Left renal cortex interstitium (tissue), 4 donors: Measurements from ENCODE around the gene NDUFV3. TPM values are rescaled to one million over a fixed set of nuclear protein-coding genes. Genes with fewer than 3 reads are reported as not detected.
"Not testable (repeated sequence)": the region's sequence is repeated elsewhere in the genome, so short reads cannot be mapped to it uniquely, and the experiment has no call there.

Experiments used
- DNase-seq, 4 donors: peaks; one replicate each; pipeline ENCODE4 v3.0.0-alpha.2; 2013; ENCODE audit warnings: low read depth in 4 of 4, low spot score in 2 of 4, missing footprints in 1 of 4
- polyA plus RNA-seq, 4 donors: library from polyadenylated mRNA; unstranded; fragments of 120-200 nt; gene quantifications; one replicate each; pipeline ENCODE4 v1.2.1, GENCODE V29; 2013; ENCODE audit not compliant: insufficient read length in 4 of 4

The NDUFV3 gene
- 10 to 100 TPM; 38.5 to 47.1 (median 43.2) TPM for polyA plus RNA-seq

- peak; percentile 86 to 98 (median 98) for DNase-seq
These were observed at the start of gene NDUFV3 for GRCh38 chr21:42892931-42893755. Gene NDUFV3, plus strand, starts transcription at chr21:42893309. Its CDS starts 25 bp downstream, at chr21:42893334.

GRCh38 chr21:42844411-42845113 lies 48.5 kb upstream of the NDUFV3 start:
- DNase-seq = no peak

GRCh38 chr21:42845296-42845965 lies 47.7 kb upstream of the NDUFV3 start:
- DNase-seq = no peak

GRCh38 chr21:42846221-42846620 lies 46.9 kb upstream of the NDUFV3 start:
- DNase-seq = no peak

GRCh38 chr21:42847051-42847707 lies 45.9 kb upstream of the NDUFV3 start:
- DNase-seq = no peak

DNA sequence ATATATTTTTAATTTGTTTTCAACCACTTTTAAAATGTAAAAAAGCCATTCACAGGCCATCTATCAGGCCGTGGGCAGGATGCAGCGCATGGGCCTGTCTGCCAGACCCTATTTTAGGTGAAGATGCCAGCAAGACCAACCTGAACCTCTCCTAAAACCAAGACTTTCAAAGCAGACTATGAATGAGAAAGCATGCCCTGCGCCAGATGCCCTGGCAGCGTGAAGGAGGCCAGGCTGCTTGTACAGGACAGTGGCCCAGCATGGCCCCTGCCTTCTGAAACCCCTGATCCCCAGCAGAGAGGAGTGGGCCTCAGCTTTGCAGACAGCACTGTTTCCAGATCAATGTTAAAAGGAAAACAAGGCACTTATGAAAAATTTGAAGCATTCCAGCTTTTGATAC lies 45.4 kb upstream of the NDUFV3 start:
- DNase-seq = no peak

DNA sequence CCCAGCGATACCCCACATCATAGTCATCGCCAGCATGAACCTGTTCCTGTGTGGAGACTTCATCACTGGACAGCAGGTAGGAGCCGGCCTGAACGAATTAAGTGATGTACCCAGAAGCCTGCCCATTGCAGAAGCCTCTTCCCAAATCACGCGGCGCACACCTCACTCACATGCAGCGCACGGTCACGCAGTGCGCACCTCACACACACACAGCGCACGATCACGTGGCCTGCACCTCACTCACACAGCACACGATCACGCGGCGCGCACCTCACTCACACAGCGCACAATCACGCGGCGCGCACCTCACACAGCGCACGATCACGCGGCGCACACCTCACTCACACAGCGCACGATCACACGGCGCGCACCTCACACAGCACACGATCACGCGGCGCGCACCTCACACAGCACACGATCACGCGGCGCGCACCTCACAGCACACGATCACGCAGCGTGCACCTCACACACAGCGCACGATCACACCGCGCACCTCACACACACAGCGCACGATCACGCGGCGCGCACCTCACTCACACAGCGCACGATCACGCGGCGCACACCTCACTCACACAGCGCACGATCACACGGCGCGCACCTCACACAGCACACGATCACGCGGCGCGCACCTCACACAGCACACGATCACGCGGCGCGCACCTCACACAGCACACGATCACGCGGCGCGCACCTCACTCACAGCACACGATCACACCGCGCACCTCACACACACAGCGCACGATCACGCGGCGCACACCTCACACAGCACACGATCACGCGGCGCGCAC lies 44.8 kb upstream of the NDUFV3 start:
- DNase-seq = not testable (repeated sequence)

DNA sequence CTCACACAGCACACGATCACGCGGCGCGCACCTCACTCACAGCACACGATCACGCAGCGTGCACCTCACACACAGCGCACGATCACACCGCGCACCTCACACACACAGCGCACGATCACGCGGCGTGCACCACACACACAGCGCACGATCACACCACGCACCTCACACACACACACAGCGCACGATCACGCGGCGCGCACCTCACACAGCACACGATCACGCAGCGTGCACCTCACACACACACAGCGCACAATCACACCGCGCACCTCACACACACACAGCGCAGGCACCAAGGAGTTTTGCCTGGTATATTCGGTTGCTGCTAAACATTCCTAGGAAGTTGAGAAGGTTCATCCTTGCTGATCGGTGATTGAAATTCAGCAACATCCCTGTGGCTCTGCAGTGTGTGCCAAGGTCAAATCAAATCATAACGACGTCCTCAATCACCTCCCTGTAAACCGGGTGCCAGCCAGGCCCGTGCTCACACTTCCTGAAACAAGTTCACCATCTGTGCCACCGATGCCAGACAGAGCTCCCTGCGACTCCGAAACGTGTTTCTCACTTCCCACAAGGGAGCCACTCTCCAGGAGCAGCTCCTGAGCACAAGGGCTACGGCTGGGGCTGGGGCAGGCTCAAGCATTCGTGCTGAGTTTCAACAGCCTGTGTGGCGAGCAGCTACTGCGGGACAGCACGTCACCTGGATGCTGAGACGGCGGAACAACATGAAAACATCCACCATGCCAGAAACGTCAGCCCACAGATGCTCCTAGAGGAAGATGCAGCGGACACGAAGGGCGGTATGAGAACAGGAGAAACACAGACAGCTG lies 44.0 kb upstream of the NDUFV3 start:
- no peak for DNase-seq

DNA sequence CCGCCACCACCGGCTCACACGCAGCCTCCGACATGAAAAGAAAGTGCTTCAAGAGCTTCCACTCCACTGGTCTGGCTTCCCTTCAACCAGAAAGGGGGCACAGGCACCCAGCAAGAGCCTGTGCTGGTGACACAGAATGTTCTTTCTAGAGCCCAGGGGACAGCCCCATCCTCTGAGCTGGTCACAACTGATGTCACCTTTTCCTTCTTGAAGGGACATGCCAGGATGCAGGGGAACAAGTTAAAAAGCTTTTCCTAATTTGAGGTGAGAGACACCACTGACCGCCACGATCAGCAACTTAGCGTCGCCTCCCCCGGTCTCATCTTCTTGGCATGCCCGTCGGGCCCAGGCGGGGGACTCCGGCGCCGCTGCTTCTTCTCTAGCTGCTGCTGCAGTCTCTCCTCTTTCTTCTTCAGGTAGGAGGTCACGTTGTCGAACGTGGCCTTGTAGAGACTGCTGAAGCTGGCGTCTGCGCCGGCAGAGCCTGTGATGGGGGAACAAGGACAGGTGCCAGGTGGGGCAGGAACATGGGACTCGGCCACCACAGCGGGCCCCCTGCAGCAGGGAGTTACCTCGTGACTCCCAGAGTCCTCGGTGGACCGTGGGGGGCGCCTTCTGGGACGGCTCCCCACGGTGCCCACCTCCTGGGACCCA lies 43.2 kb upstream of the NDUFV3 start:
- DNase-seq = no peak

DNA sequence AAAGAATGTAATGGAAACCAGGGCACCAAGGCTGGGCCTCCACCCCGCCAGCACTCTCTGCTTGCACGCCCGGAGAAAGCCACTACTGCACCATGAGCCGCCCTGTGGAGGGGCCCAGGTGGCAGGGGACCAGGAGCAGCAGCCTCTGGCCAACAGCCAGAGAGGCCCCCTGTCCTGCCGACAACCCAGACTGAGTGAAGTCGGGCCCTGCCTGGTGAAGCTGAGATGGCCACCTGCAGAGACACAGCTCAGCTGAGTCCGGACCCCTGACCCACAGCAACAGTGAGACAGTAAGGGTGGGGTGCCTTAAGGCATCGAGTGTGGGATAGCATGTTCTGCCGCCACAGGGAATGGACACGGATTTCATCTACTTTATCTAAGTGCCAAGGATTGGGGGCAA lies 42.6 kb upstream of the NDUFV3 start:
- no peak for DNase-seq

DNA sequence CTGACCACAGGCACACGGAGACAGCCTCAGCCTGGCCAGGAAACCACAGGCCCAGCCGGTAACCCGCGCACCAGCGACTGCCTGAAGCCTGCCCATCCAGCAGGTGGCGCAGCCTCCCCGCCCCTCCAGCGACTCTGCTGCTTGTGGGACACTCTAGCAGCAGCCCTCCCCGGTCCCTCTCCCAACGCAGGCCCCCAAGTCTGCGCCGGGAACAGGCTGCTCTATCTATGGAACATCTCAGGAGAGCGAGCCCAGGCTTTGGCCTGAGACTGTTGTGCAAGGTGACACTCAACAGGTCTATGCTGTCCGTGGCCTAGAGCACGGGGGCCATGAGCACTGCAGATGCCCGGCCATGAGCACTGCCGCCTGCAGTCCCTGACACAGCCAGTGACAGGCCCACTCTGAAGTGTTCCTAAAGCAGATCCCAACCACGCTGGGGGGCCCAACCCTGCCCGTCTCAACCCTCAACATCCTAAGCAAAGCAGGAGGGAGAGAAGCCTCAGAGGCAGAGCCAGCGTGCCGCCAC lies 42.2 kb upstream of the NDUFV3 start:
- no peak for DNase-seq

- no peak for DNase-seq
These were observed 41.1 kb upstream of the NDUFV3 start for GRCh38 chr21:42851812-42852665.

- no peak for DNase-seq
These were observed 40.1 kb upstream of the NDUFV3 start for GRCh38 chr21:42852925-42853570.

GRCh38 chr21:42853621-42854020 lies 39.5 kb upstream of the NDUFV3 start:
- DNase-seq = no peak

DNA sequence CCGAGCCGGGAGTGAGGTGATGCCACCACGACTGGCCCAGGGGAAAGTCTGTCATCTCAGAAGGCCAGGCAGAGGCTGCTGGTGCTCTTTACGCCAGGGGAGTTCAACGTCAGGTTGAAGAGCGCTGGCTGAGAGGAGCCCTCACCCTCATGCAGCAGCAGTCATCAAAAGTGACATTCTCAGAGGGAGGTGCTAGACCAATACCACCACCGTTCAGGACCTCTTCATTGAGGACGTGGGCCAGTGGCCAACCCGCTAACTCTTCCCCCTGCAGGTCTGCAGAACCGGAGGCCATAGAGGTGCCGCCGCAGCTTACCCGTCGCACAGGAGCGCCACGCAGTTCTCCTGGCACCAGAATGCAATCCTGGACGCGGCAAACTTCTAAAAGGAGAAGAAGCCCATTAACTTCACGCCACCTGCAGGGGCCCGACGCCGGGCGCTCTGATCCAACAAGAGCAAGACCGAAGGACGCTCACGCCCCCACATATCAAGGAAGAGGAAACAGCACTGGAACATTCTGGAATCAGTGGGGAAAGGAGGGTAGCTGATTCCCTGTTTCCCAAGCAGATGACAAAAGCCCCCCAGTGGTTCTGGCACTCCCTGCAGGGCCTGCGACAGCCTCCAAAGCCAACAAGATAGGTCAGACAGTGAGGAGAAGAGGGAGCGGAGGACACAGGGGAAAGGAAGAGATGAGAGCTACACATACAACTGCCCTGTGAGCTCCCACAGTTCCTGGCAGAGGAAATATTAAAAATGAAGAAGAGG lies 38.7 kb upstream of the NDUFV3 start:
- no peak for DNase-seq
